ENCODE data around the gene SCART1. TPM values are rescaled to one million over a fixed set of nuclear protein-coding genes. Genes with fewer than 3 reads are reported as not detected.

SCART1 gene
- total and polyA plus RNA-seq, 2 of the 4 experiments (the other 2 are of a cell fraction): 0.54 to 2.1 TPM

DNA sequence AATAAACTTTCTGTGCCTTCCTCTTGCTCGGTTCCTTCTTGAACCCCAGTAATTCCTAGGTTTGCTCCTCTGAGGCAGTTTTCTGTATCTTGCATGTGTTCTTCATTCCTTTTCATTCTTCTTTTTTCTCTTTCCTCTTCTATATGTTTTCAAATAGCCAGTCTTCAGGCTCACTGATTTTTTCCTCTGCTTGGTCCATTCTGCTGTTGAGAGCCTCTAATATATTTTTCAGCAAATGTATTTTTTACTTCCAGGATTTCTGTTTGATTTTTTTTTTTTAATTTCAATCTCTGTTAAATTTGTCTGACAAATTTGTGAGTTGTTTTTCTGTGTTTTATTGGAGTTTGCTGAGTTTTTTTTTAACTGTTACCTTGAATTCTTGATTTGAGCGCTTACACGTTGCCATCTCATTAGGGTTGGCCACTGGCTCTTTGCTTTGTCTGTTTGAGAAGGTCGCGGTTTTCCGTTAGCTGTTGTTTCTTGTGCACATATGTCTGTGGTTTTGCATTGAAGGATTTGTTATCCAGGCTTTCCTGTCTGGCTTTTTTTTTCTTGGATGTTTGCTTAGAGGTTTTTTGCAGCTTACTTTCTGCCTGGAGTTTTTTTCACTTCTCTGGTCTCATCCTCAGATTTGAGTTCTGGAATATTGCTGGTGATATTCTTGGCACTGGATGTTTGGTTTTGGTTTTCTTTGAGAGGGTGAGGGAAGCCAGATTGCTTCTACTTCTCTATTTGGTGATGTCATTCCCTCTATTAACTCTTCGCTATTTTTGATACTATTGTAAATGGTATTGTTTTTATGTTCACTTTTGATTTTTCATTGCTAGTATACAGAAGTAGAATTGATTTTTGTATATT lies 42.0 kb upstream of the SCART1 start:
- H3K36me3 ChIP-seq (ENCODE audit: control insufficient read depth, insufficient read depth, low read length): peaks cover 22% of the 10 kb centered on the region
- BruUV-seq (replicated peaks): no TSS peak
- H3K27me3 ChIP-seq (ENCODE audit: control insufficient read depth, insufficient read depth, low read length): no peaks in the 10 kb centered on the region
- in situ Hi-C loops (cut with MboI; ENCODE audit: low sequenced_read_pairs) (no loop called here), dilution Hi-C loops (cut with HindIII; ENCODE audit: low sequenced_read_pairs, unreplicated experiment) (no loop called here), intact Hi-C loops (cut with micrococcal nuclease) (no loop called here)
- H3K27ac ChIP-seq (ENCODE audit: insufficient read depth, low read length): no peak overlapping the region
- TF ChIP-seq RFX5 (IDR thresholded peaks at IDR 0.05; ENCODE audit: low read depth, low read length): no peak
- TF ChIP-seq, protein P1, sequence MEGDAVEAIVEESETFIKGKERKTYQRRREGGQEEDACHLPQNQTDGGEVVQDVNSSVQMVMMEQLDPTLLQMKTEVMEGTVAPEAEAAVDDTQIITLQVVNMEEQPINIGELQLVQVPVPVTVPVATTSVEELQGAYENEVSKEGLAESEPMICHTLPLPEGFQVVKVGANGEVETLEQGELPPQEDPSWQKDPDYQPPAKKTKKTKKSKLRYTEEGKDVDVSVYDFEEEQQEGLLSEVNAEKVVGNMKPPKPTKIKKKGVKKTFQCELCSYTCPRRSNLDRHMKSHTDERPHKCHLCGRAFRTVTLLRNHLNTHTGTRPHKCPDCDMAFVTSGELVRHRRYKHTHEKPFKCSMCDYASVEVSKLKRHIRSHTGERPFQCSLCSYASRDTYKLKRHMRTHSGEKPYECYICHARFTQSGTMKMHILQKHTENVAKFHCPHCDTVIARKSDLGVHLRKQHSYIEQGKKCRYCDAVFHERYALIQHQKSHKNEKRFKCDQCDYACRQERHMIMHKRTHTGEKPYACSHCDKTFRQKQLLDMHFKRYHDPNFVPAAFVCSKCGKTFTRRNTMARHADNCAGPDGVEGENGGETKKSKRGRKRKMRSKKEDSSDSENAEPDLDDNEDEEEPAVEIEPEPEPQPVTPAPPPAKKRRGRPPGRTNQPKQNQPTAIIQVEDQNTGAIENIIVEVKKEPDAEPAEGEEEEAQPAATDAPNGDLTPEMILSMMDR (conservative IDR thresholded peaks at IDR 0.05; ENCODE audit: low read depth, low read length): no peak
- TF ChIP-seq BHLHE40 (IDR thresholded peaks at IDR 0.05; ENCODE audit: low read depth, low read length): no peak
- TF ChIP-seq CEBPB (IDR thresholded peaks at IDR 0.05; ENCODE audit: low read depth, low read length): no peak
- no peak for TF ChIP-seq MXI1 (IDR thresholded peaks at IDR 0.05; ENCODE audit: borderline replicate concordance, low read depth, low read length)
- TF ChIP-seq POLR2A (IDR thresholded peaks at IDR 0.05; ENCODE audit: low read depth, low read length): no peak
- TF ChIP-seq SMC3 (IDR thresholded peaks at IDR 0.05; ENCODE audit: low read depth, low read length): no peak
- no peak for TF ChIP-seq MAZ (IDR thresholded peaks at IDR 0.05; ENCODE audit: borderline replicate concordance, low read depth, low read length)
- TF ChIP-seq MAFK (IDR thresholded peaks at IDR 0.05; ENCODE audit: low read depth, low read length): no peak
- TF ChIP-seq FOS (IDR thresholded peaks at IDR 0.05; ENCODE audit: low read depth, low read length): no peak
- no peak for TF ChIP-seq RAD21 (IDR thresholded peaks at IDR 0.05; ENCODE audit: low read length)
- TF ChIP-seq, protein P2, sequence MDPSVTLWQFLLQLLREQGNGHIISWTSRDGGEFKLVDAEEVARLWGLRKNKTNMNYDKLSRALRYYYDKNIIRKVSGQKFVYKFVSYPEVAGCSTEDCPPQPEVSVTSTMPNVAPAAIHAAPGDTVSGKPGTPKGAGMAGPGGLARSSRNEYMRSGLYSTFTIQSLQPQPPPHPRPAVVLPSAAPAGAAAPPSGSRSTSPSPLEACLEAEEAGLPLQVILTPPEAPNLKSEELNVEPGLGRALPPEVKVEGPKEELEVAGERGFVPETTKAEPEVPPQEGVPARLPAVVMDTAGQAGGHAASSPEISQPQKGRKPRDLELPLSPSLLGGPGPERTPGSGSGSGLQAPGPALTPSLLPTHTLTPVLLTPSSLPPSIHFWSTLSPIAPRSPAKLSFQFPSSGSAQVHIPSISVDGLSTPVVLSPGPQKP (IDR thresholded peaks at IDR 0.05; ENCODE audit: borderline replicate concordance, low read depth, low read length): no peak
- no peak for TF ChIP-seq CHD1 (IDR thresholded peaks at IDR 0.05; ENCODE audit: low read depth, low read length)
- no peaks in the 10 kb centered on the region; the same call in 1 of the 2 replicates for H4K20me1 ChIP-seq (ENCODE audit: insufficient read depth, low read length)
- H2AK5ac ChIP-seq (ENCODE audit: low read depth, low read length): no peak overlapping the region
- no peak for ATAC-seq (ENCODE audit: low read depth)
- H2BK120ac ChIP-seq (ENCODE audit: low read depth, low read length): no peak overlapping the region
- H4K91ac ChIP-seq (ENCODE audit: insufficient read depth, low read depth, low read length): no peak overlapping the region
- no peak overlapping the region for H3K4me3 ChIP-seq (ENCODE audit: insufficient read depth, low read depth, low read length)
- no peak overlapping the region for H4K8ac ChIP-seq (ENCODE audit: low read depth in 2 of 2, low read length in 2 of 2)
- no peak overlapping the region for H3K23ac ChIP-seq (ENCODE audit: low read depth, low read length)
- H3K4me2 ChIP-seq (ENCODE audit: low read depth, low read length): no peak overlapping the region
- H2BK5ac ChIP-seq (ENCODE audit: low read depth, low read length, poor library complexity, severe bottlenecking): no peak overlapping the region
- H3K9ac ChIP-seq (ENCODE audit: low read depth, low read length): no peak overlapping the region
- POLR2A ChIA-PET (ENCODE audit: unreplicated experiment): no interaction called here
- WGBS, 2 experiments (ENCODE audit: extremely low coverage in 2 of 2, insufficient read length in 1 of 2): 96% methylated on average over 5 of the region's 7 CpGs; no CpG with 5 or more reads in 1 of the 2 experiments
- no peak for DNase-seq
- no peaks in the 10 kb centered on the region for H3K4me1 ChIP-seq (ENCODE audit: control insufficient read depth, insufficient read depth, low read length)
- H2BK15ac ChIP-seq (ENCODE audit: low read depth, low read length): no peak overlapping the region
- H3K9me3 ChIP-seq (ENCODE audit: control insufficient read depth, insufficient read depth, low read length): peaks cover 6% of the 10 kb centered on the region
- H2AFZ ChIP-seq (replicated peaks; ENCODE audit: low read length, poor library complexity): no peak overlapping the region
- CTCF ChIA-PET: no interaction called here
- no peak overlapping the region for H2BK20ac ChIP-seq (ENCODE audit: low read depth, low read length)
- no peak overlapping the region for H3K56ac ChIP-seq (ENCODE audit: extremely low read depth, insufficient read depth, low read length)
- peaks cover 22% of the 10 kb centered on the region in 2 experiments for H3K79me1 ChIP-seq (ENCODE audit: low read depth in 1 of 2, low read length in 2 of 2)
- no peaks in the 10 kb centered on the region for H3K9me1 ChIP-seq (ENCODE audit: insufficient read depth, low read length)
- no peak overlapping the region for H2AK9ac ChIP-seq (replicated peaks; ENCODE audit: low read depth, low read length, poor library complexity)
- no peak overlapping the region for H3K14ac ChIP-seq (replicated peaks; ENCODE audit: low read depth, low read length)
- H4K5ac ChIP-seq (ENCODE audit: low read depth, low read length): no peak overlapping the region
- no peak overlapping the region for H3K4ac ChIP-seq (ENCODE audit: low read depth, low read length)
- H3K18ac ChIP-seq (ENCODE audit: low read depth, low read length): no peak overlapping the region
